PFSK-1 (cell line): ENCODE measurements around the gene SHOX.

Experiments used
- FOXP2 ChIP-seq: optimal IDR thresholded peaks from 2 replicates; pipeline ENCODE3; 2011; ENCODE audit warnings: borderline replicate concordance, control low read depth, inconsistent platforms; ENCODE audit not compliant: insufficient read depth; ENCODE audit errors: extremely low read length, extremely low read depth
- POLR2AphosphoS5 ChIP-seq: IDR thresholded peaks from 2 replicates; pipeline ENCODE4 v1.6.1; 2012; ENCODE audit warnings: low read depth, mild to moderate bottlenecking, control low read depth, low read length, moderate library complexity
- SIN3A ChIP-seq: IDR thresholded peaks from 2 replicates; pipeline ENCODE4 v1.6.1; 2012; ENCODE audit warnings: mild to moderate bottlenecking, low read length, moderate library complexity, borderline replicate concordance; ENCODE audit not compliant: insufficient read depth
- TAF1 ChIP-seq: IDR thresholded peaks from 2 replicates; pipeline ENCODE4 v1.6.1; 2012; ENCODE audit warnings: low read length, control low read depth, borderline replicate concordance; ENCODE audit not compliant: insufficient read depth
- TF ChIP-seq, protein P1 (sequence below), 2 experiments: IDR thresholded peaks; 2 replicates each; pipeline versions ENCODE4 v1.6.1 to v1.8.0; 2011 to 2012; ENCODE audit warnings: low read depth in 2 of 2, low read length in 2 of 2, control low read depth in 1 of 2, inconsistent platforms in 1 of 2, mild to moderate bottlenecking in 1 of 2, moderate library complexity in 1 of 2; ENCODE audit not compliant: insufficient read depth in 1 of 2

SHOX gene

DNA sequence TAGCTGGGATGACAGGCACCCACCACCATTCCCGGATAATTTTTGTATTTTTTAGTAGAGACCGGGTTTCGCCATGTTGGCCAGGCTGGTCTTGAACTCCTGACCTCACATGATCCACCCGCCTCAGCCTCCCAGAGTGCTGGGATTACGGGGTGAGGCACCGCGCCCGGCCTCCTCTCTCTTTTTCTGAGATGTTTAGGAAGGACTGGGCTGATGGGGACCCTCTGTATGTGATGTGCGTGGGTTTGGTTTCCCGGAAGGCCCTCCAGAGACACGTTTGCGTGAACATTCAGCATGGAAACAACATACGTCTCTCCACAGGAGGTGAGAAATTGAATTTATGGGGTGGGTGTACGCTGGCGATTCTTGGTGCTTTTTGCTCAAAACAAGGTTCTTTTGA, 18.6 kb downstream of the SHOX start:
- TF ChIP-seq SIN3A (no peak), FOXP2 (no peak), TAF1 (no peak), POLR2AphosphoS5 (no peak)
- TF ChIP-seq, protein P1, sequence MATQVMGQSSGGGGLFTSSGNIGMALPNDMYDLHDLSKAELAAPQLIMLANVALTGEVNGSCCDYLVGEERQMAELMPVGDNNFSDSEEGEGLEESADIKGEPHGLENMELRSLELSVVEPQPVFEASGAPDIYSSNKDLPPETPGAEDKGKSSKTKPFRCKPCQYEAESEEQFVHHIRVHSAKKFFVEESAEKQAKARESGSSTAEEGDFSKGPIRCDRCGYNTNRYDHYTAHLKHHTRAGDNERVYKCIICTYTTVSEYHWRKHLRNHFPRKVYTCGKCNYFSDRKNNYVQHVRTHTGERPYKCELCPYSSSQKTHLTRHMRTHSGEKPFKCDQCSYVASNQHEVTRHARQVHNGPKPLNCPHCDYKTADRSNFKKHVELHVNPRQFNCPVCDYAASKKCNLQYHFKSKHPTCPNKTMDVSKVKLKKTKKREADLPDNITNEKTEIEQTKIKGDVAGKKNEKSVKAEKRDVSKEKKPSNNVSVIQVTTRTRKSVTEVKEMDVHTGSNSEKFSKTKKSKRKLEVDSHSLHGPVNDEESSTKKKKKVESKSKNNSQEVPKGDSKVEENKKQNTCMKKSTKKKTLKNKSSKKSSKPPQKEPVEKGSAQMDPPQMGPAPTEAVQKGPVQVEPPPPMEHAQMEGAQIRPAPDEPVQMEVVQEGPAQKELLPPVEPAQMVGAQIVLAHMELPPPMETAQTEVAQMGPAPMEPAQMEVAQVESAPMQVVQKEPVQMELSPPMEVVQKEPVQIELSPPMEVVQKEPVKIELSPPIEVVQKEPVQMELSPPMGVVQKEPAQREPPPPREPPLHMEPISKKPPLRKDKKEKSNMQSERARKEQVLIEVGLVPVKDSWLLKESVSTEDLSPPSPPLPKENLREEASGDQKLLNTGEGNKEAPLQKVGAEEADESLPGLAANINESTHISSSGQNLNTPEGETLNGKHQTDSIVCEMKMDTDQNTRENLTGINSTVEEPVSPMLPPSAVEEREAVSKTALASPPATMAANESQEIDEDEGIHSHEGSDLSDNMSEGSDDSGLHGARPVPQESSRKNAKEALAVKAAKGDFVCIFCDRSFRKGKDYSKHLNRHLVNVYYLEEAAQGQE (IDR thresholded peaks at IDR 0.05; ENCODE audit: insufficient read depth in 1 of 2, low read depth in 2 of 2, low read length in 2 of 2) = no peak

DNA sequence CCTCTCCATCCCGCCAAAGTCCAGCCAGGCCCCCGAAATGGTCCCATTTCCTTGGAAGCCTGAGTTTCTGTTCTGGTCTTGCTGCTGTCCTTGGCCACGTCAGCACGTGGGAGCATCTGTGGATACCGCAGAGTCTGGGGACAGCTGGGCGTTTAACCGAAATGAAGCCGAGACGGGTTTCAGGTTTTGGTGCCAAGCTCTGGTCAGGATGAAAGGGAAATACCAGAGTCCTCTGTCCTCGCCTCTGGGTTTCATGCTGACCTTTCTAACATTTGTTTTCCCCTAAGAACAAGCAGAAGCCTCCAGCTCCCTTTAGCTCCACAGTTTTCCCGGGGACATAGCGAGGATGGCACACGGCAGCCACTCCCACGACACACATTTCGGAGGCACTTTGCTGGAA, 19.7 kb downstream of the SHOX start:
- TF ChIP-seq SIN3A (no peak), TAF1 (no peak), FOXP2 (no peak), POLR2AphosphoS5 (no peak)
- TF ChIP-seq, protein P1 (IDR thresholded peaks at IDR 0.05; ENCODE audit: insufficient read depth in 1 of 2, low read depth in 2 of 2, low read length in 2 of 2) = no peak

DNA sequence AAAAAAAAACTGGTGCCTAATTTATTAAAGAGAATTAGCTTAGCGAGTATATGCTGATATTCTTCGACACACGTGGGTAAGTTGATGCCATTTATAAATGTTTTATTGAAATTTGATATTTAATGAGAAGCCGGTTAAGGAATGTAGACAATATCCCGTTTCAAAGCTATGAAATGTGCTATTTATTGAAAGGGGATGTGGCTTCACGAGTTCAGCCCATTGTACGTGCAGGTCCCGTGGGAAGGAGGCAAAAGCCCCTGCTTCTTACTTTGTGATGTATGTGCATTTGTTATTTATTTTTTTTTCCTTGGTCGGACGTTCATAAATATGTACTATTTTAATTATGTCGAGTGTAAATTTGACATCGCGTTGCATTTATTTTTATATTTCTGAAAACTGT, 20.2 kb downstream of the SHOX start:
- TF ChIP-seq, protein P1 (IDR thresholded peaks at IDR 0.05; ENCODE audit: insufficient read depth in 1 of 2, low read depth in 2 of 2, low read length in 2 of 2) = no peak
- TF ChIP-seq TAF1 (no peak), POLR2AphosphoS5 (no peak), SIN3A (no peak), FOXP2 (no peak)

DNA sequence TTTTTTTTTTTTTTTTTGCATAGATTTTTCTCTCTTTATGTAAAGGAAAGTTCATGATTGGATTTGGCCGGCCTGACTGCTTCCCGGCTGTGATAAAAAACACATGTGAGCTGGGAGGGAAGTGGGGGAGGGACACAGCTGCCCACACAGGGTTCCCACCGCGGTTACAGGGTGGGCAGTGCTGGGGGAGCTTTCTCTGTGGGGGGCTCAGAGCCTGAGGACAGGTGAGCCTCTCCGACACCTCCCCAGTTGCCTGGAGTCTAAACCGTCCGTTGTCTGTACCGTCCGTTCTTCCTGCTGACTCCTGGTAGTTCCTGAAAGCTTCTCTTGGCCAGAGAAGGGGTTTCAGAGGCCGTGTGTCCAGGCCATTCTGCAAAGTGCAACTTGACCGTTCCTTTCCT, 21.8 kb downstream of the SHOX start:
- no peak for TF ChIP-seq FOXP2
- TF ChIP-seq TAF1 = no peak
- TF ChIP-seq POLR2AphosphoS5 = no peak
- TF ChIP-seq, protein P1 (IDR thresholded peaks at IDR 0.05; ENCODE audit: insufficient read depth in 1 of 2, low read depth in 2 of 2, low read length in 2 of 2) = no peak
- no peak for TF ChIP-seq SIN3A

DNA sequence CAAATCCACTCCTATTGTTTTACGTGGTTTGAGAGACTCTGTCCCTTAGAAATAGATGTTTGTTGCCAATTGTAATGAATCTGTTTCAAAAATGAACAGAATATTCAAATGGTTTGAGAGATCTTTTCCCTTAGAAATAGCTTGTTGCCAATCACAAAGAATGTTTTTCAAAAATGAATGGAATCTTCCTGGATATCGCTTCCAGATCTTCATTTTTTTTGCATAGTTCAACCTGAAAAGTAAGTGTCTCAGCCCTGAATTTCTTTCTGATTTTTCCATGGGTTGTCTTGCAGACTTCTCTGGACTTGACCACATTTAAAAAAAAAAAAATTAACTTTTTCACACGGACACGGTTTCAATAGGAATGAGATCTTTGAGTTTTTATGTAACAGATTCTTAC, 22.7 kb downstream of the SHOX start:
- TF ChIP-seq, protein P1 (IDR thresholded peaks at IDR 0.05; ENCODE audit: insufficient read depth in 1 of 2, low read depth in 2 of 2, low read length in 2 of 2) = no peak
- TF ChIP-seq POLR2AphosphoS5 (no peak), SIN3A (no peak), TAF1 (no peak), FOXP2 (no peak)
